WTC11 (cell line): ENCODE data around the gene DCAF4L1. TPM values are rescaled to one million over a fixed set of nuclear protein-coding genes. Genes with fewer than 3 reads are reported as not detected.

Source experiments
- ATAC-seq: fragments of 200-7000 bp; cut with Tn5 transposase; 2 replicates; pipeline ENCODE4 v1.10.0; 2021; ENCODE audit warnings: mild to moderate bottlenecking, moderate library complexity
- CTCF ChIA-PET: fragments of 300-600 bp; sonication (Branson Sonifier 250); formaldehyde crosslinking; loops from one replicate; lab custom pipeline; 2021; ENCODE audit warnings: antibody characterized with exemption; lab: Charles Lee
- POLR2A ChIA-PET: fragments of 350-600 bp; sonication (Branson Sonifier 250); formaldehyde crosslinking; loops from one replicate; lab custom pipeline; 2021; ENCODE audit warnings: antibody characterized with exemption; lab: Charles Lee
- DNase-seq: peaks from one replicate; pipeline ENCODE4 v3.0.0; 2021; ENCODE audit warnings: low spot score
- H3K27ac Mint-ChIP-seq: 2 replicates; pipeline ENCODE4 v1.8.0; 2021; ENCODE audit warnings: mixed read lengths
- H3K27me3 Mint-ChIP-seq: 2 replicates; pipeline ENCODE4 v1.8.0; 2021; ENCODE audit warnings: low read depth, mild to moderate bottlenecking, moderate library complexity, mixed read lengths
- H3K36me3 Mint-ChIP-seq: 2 replicates; pipeline ENCODE4 v1.8.0; 2021; ENCODE audit warnings: mixed read lengths
- H3K4me1 Mint-ChIP-seq: 2 replicates; pipeline ENCODE4 v1.8.0; 2022; ENCODE audit warnings: mixed read lengths
- H3K4me3 Mint-ChIP-seq: 2 replicates; pipeline ENCODE4 v1.8.0; 2021; ENCODE audit warnings: mild to moderate bottlenecking, moderate library complexity, mixed read lengths
- H3K9me3 Mint-ChIP-seq: 2 replicates; pipeline ENCODE4 v1.8.0; 2021; ENCODE audit warnings: mixed read lengths
- CBFB ChIP-seq: sonication (generic); formaldehyde crosslinking; IDR thresholded peaks from 2 replicates; pipeline ENCODE4 v1.8.1; 2022; ENCODE audit warnings: mild to moderate bottlenecking, low read depth, missing genetic modification reagents
- ETV6 ChIP-seq: sonication (generic); formaldehyde crosslinking; IDR thresholded peaks from 2 replicates; pipeline ENCODE4 v1.8.1; 2022; ENCODE audit warnings: mild to moderate bottlenecking, missing genetic modification reagents
- JAZF1 ChIP-seq: fragments of 250-450 bp; sonication (Bioruptor Pico); IDR thresholded peaks from 2 replicates; pipeline ENCODE4 v1.9.0; 2021; ENCODE audit warnings: moderate library complexity, mild to moderate bottlenecking, inconsistent platforms
- NFYB ChIP-seq: sonication (generic); formaldehyde crosslinking; conservative IDR thresholded peaks from 2 replicates; pipeline ENCODE4 v1.8.0; 2022; ENCODE audit warnings: low read depth, missing genetic modification reagents
- NR2C2 ChIP-seq: sonication (generic); formaldehyde crosslinking; IDR thresholded peaks from 2 replicates; pipeline ENCODE4 v1.8.0; 2022; ENCODE audit warnings: mild to moderate bottlenecking, missing genetic modification reagents
- NR3C1 ChIP-seq: sonication (generic); formaldehyde crosslinking; conservative IDR thresholded peaks from 2 replicates; pipeline ENCODE4 v1.8.1; 2023; ENCODE audit warnings: low read depth, mild to moderate bottlenecking, missing genetic modification reagents
- PRRX2 ChIP-seq: fragments of 250-450 bp; sonication (Bioruptor Pico); IDR thresholded peaks from 2 replicates; pipeline ENCODE4 v1.8.0; 2021; ENCODE audit warnings: mild to moderate bottlenecking
- SOX15 ChIP-seq: fragments of 250-450 bp; sonication (Bioruptor Pico); IDR thresholded peaks from 2 replicates; pipeline ENCODE4 v1.9.0; 2021; ENCODE audit warnings: mild to moderate bottlenecking
- SP1 ChIP-seq: sonication (generic); formaldehyde crosslinking; conservative IDR thresholded peaks from 2 replicates; pipeline ENCODE4 v1.8.1; 2022; ENCODE audit warnings: missing genetic modification reagents
- TEAD1 ChIP-seq: sonication (generic); formaldehyde crosslinking; IDR thresholded peaks from 2 replicates; pipeline ENCODE4 v1.8.0; 2022; ENCODE audit warnings: mild to moderate bottlenecking, missing genetic modification reagents
- ZNF121 ChIP-seq: sonication (generic); formaldehyde crosslinking; IDR thresholded peaks from 2 replicates; pipeline ENCODE4 v1.8.0; 2023; ENCODE audit warnings: missing genetic modification reagents
- ZNF423 ChIP-seq: fragments of 250-450 bp; sonication (Bioruptor Pico); IDR thresholded peaks from 2 replicates; pipeline ENCODE4 v2.1.2; 2022; ENCODE audit warnings: mild to moderate bottlenecking, moderate library complexity
- total RNA-seq: library from RNA; stranded (reverse); gene quantifications from 3 replicates; pipeline ENCODE4 v1.2.3, GENCODE V29; 2021
- TF ChIP-seq, protein P1 (sequence below): sonication (generic); formaldehyde crosslinking; IDR thresholded peaks from 2 replicates; pipeline ENCODE4 v1.8.1; 2023; ENCODE audit warnings: mild to moderate bottlenecking, moderate library complexity, missing genetic modification reagents
- TF ChIP-seq, protein P2 (sequence below): sonication (generic); formaldehyde crosslinking; IDR thresholded peaks from 2 replicates; pipeline ENCODE4 v1.8.1; 2022; ENCODE audit warnings: low read depth, missing genetic modification reagents, borderline replicate concordance
- TF ChIP-seq, protein P3 (sequence below): sonication (generic); formaldehyde crosslinking; IDR thresholded peaks from 2 replicates; pipeline ENCODE4 v1.8.1; 2022; ENCODE audit warnings: mild to moderate bottlenecking, moderate library complexity, missing genetic modification reagents
- TF ChIP-seq, protein P4 (sequence below): sonication (generic); formaldehyde crosslinking; IDR thresholded peaks from 2 replicates; pipeline ENCODE4 v1.8.0; 2022; ENCODE audit warnings: mild to moderate bottlenecking, missing genetic modification reagents
- TF ChIP-seq, protein P5 (sequence below): sonication (generic); formaldehyde crosslinking; IDR thresholded peaks from 2 replicates; pipeline ENCODE4 v1.8.0; 2022; ENCODE audit warnings: mild to moderate bottlenecking, missing genetic modification reagents
- TF ChIP-seq, protein P6 (sequence below): sonication (generic); formaldehyde crosslinking; IDR thresholded peaks from 2 replicates; pipeline ENCODE4 v1.8.0; 2022; ENCODE audit warnings: mild to moderate bottlenecking, missing genetic modification reagents
- TF ChIP-seq, protein P7 (sequence below): sonication (generic); formaldehyde crosslinking; IDR thresholded peaks from 2 replicates; pipeline ENCODE4 v1.8.1; 2023; ENCODE audit warnings: mild to moderate bottlenecking, missing genetic modification reagents, borderline replicate concordance
- TF ChIP-seq, protein P8 (sequence below): sonication (generic); formaldehyde crosslinking; IDR thresholded peaks from 2 replicates; pipeline ENCODE4 v1.8.0; 2023; ENCODE audit warnings: missing genetic modification reagents, mild to moderate bottlenecking, borderline replicate concordance

DCAF4L1 gene
- total RNA-seq, 1 experiment from 2014 or later: 0.31 TPM

DNA sequence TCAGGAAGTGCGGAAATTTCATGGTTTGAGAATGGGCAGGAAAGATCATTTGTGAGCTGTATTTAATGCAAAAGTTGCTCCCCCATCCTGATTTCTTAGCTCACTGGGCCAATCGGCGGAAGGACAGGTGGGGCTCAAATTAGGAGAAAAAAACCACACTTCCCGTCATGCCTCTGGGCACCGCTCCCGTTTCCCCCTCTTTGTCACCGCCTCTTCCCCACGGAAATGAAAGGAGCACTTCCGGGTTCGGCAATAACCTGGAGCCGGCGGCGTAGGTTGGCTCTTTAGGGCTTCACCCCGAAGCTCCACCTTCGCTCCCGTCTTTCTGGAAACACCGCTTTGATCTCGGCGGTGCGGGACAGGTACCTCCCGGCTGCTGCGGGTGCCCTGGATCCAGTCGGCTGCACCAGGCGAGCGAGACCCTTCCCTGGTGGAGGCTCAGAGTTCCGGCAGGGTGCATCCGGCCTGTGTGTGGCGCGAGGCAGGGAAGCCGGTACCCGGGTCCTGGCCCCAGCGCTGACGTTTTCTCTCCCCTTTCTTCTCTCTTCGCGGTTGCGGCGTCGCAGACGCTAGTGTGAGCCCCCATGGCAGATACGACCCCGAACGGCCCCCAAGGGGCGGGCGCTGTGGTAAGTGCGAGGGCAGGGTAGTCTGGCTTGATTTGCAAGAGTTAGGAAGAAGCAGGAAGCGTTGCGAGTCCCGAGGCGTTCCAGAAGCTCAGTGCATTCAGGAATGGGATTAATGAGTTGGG, 46.5 kb upstream of the DCAF4L1 start, which contains the start of gene TMEM33:
TMEM33 (plus strand) TSS at position 529 of the 751 bp plus-strand sequence; CDS start at position 585, 56 bp downstream.
- CTCF ChIA-PET: interaction anchor here (0.8 kb wide), 1 partner anchor 23 kb away, joined by 3 read pairs; no protein-coding TSS in a partner anchor
- Mint-ChIP-seq H3K36me3 (peaks cover 23% of the 10 kb centered on the region), H3K27ac (peak within 1 kb of the TSS; percentile 96), H3K4me3 (peak within 1 kb of the TSS; percentile 99), H3K9me3 (peaks cover 5% of the 10 kb centered on the region), H3K4me1 (peaks cover 31% of the 10 kb centered on the region), H3K27me3 (peaks cover 17% of the 10 kb centered on the region)
- POLR2A ChIA-PET: interaction anchor here (0.6 to 1.2 kb wide), 3 partner anchors 12 to 26 kb away, joined by 3 to 4 read pairs (median 3); no protein-coding TSS in a partner anchor
- DNase-seq (peak; percentile 82), ATAC-seq (peak; percentile 94)
- TF ChIP-seq, protein P1, sequence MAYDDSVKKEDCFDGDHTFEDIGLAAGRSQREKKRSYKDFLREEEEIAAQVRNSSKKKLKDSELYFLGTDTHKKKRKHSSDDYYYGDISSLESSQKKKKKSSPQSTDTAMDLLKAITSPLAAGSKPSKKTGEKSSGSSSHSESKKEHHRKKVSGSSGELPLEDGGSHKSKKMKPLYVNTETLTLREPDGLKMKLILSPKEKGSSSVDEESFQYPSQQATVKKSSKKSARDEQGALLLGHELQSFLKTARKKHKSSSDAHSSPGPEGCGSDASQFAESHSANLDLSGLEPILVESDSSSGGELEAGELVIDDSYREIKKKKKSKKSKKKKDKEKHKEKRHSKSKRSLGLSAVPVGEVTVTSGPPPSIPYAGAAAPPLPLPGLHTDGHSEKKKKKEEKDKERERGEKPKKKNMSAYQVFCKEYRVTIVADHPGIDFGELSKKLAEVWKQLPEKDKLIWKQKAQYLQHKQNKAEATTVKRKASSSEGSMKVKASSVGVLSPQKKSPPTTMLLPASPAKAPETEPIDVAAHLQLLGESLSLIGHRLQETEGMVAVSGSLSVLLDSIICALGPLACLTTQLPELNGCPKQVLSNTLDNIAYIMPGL: no peak
- TF ChIP-seq, protein P2, sequence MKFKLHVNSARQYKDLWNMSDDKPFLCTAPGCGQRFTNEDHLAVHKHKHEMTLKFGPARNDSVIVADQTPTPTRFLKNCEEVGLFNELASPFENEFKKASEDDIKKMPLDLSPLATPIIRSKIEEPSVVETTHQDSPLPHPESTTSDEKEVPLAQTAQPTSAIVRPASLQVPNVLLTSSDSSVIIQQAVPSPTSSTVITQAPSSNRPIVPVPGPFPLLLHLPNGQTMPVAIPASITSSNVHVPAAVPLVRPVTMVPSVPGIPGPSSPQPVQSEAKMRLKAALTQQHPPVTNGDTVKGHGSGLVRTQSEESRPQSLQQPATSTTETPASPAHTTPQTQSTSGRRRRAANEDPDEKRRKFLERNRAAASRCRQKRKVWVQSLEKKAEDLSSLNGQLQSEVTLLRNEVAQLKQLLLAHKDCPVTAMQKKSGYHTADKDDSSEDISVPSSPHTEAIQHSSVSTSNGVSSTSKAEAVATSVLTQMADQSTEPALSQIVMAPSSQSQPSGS: no peak
- TF ChIP-seq ZNF121 (CRISPR knock-in tag): 0 out of 2 replicates have a peak, but pooled peaks have one; percentile 22
- no peak for TF ChIP-seq ZNF423
- no peak for TF ChIP-seq NFYB
- TF ChIP-seq, protein P3, sequence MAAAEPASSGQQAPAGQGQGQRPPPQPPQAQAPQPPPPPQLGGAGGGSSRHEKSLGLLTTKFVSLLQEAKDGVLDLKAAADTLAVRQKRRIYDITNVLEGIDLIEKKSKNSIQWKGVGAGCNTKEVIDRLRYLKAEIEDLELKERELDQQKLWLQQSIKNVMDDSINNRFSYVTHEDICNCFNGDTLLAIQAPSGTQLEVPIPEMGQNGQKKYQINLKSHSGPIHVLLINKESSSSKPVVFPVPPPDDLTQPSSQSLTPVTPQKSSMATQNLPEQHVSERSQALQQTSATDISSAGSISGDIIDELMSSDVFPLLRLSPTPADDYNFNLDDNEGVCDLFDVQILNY: 0 out of 2 replicates have a peak, but pooled peaks have one; percentile 27
- TF ChIP-seq JAZF1: no peak
- TF ChIP-seq, protein P4, sequence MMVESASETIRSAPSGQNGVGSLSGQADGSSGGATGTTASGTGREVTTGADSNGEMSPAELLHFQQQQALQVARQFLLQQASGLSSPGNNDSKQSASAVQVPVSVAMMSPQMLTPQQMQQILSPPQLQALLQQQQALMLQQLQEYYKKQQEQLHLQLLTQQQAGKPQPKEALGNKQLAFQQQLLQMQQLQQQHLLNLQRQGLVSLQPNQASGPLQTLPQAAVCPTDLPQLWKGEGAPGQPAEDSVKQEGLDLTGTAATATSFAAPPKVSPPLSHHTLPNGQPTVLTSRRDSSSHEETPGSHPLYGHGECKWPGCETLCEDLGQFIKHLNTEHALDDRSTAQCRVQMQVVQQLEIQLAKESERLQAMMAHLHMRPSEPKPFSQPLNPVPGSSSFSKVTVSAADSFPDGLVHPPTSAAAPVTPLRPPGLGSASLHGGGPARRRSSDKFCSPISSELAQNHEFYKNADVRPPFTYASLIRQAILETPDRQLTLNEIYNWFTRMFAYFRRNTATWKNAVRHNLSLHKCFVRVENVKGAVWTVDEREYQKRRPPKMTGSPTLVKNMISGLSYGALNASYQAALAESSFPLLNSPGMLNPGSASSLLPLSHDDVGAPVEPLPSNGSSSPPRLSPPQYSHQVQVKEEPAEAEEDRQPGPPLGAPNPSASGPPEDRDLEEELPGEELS: 0 out of 2 replicates have a peak, but pooled peaks have one; percentile 20
- TF ChIP-seq, protein P5, sequence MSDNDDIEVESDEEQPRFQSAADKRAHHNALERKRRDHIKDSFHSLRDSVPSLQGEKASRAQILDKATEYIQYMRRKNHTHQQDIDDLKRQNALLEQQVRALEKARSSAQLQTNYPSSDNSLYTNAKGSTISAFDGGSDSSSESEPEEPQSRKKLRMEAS (CRISPR knock-in tag): peak; percentile 74
- TF ChIP-seq NR2C2 (CRISPR knock-in tag): peak; percentile 95
- TF ChIP-seq SP1: peak; percentile 62
- TF ChIP-seq, protein P6, sequence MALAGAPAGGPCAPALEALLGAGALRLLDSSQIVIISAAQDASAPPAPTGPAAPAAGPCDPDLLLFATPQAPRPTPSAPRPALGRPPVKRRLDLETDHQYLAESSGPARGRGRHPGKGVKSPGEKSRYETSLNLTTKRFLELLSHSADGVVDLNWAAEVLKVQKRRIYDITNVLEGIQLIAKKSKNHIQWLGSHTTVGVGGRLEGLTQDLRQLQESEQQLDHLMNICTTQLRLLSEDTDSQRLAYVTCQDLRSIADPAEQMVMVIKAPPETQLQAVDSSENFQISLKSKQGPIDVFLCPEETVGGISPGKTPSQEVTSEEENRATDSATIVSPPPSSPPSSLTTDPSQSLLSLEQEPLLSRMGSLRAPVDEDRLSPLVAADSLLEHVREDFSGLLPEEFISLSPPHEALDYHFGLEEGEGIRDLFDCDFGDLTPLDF (CRISPR knock-in tag): no peak
- TF ChIP-seq, protein P7, sequence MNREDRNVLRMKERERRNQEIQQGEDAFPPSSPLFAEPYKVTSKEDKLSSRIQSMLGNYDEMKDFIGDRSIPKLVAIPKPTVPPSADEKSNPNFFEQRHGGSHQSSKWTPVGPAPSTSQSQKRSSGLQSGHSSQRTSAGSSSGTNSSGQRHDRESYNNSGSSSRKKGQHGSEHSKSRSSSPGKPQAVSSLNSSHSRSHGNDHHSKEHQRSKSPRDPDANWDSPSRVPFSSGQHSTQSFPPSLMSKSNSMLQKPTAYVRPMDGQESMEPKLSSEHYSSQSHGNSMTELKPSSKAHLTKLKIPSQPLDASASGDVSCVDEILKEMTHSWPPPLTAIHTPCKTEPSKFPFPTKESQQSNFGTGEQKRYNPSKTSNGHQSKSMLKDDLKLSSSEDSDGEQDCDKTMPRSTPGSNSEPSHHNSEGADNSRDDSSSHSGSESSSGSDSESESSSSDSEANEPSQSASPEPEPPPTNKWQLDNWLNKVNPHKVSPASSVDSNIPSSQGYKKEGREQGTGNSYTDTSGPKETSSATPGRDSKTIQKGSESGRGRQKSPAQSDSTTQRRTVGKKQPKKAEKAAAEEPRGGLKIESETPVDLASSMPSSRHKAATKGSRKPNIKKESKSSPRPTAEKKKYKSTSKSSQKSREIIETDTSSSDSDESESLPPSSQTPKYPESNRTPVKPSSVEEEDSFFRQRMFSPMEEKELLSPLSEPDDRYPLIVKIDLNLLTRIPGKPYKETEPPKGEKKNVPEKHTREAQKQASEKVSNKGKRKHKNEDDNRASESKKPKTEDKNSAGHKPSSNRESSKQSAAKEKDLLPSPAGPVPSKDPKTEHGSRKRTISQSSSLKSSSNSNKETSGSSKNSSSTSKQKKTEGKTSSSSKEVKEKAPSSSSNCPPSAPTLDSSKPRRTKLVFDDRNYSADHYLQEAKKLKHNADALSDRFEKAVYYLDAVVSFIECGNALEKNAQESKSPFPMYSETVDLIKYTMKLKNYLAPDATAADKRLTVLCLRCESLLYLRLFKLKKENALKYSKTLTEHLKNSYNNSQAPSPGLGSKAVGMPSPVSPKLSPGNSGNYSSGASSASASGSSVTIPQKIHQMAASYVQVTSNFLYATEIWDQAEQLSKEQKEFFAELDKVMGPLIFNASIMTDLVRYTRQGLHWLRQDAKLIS (CRISPR knock-in tag): no peak
- TF ChIP-seq, protein P8, sequence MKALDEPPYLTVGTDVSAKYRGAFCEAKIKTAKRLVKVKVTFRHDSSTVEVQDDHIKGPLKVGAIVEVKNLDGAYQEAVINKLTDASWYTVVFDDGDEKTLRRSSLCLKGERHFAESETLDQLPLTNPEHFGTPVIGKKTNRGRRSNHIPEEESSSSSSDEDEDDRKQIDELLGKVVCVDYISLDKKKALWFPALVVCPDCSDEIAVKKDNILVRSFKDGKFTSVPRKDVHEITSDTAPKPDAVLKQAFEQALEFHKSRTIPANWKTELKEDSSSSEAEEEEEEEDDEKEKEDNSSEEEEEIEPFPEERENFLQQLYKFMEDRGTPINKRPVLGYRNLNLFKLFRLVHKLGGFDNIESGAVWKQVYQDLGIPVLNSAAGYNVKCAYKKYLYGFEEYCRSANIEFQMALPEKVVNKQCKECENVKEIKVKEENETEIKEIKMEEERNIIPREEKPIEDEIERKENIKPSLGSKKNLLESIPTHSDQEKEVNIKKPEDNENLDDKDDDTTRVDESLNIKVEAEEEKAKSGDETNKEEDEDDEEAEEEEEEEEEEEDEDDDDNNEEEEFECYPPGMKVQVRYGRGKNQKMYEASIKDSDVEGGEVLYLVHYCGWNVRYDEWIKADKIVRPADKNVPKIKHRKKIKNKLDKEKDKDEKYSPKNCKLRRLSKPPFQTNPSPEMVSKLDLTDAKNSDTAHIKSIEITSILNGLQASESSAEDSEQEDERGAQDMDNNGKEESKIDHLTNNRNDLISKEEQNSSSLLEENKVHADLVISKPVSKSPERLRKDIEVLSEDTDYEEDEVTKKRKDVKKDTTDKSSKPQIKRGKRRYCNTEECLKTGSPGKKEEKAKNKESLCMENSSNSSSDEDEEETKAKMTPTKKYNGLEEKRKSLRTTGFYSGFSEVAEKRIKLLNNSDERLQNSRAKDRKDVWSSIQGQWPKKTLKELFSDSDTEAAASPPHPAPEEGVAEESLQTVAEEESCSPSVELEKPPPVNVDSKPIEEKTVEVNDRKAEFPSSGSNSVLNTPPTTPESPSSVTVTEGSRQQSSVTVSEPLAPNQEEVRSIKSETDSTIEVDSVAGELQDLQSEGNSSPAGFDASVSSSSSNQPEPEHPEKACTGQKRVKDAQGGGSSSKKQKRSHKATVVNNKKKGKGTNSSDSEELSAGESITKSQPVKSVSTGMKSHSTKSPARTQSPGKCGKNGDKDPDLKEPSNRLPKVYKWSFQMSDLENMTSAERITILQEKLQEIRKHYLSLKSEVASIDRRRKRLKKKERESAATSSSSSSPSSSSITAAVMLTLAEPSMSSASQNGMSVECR (CRISPR knock-in tag): peak; percentile 66; the same call in 1 of the 2 replicates
- peak; percentile 83; the same call in 1 of the 2 replicates for TF ChIP-seq ETV6 (CRISPR knock-in tag)
- TF ChIP-seq TEAD1 (CRISPR knock-in tag): peak; percentile 61; the same call in 1 of the 2 replicates
- TF ChIP-seq SOX15 (CRISPR knock-in tag): no peak
- no peak for TF ChIP-seq PRRX2 (CRISPR knock-in tag)
- TF ChIP-seq NR3C1 (CRISPR knock-in tag): no peak
- 0 out of 2 replicates have a peak, but pooled peaks have one; percentile 55 for TF ChIP-seq CBFB
